ENCODE measurements around the gene TUBB1. TPM values are rescaled to one million over a fixed set of nuclear protein-coding genes. Genes with fewer than 3 reads are reported as not detected.

TUBB1 gene
- total and polyA plus RNA-seq, 2 donors (not counting 1 experiment from before 2014, with no cell fraction given) = 0.22 to 0.43 TPM

GRCh38 chr20:59032023-59032712, 12.9 kb downstream of the TUBB1 start, which contains the start of gene ATP5F1E:
ATP5F1E (minus strand) TSS chr20:59032335; CDS start chr20:59032251, 84 bp downstream.
- Mint-ChIP-seq H3K9me3 (ENCODE audit: insufficient read depth) (no peaks in the 10 kb centered on the region), H3K4me3 (peak within 1 kb of the TSS; percentile 97), H3K27me3 (no peaks in the 10 kb centered on the region), H3K4me1 (peaks cover 45% of the 10 kb centered on the region), H3K27ac (peak within 1 kb of the TSS; percentile 98)
- DNase-seq = peak; percentile 98
- CTCF ChIA-PET = interaction anchor here (0.7 to 3.5 kb wide), 18 partner anchors 11 to 190 kb away, joined by 3 to 32 read pairs (median 6); partner anchors contain the start of gene PRELID3B
- TF ChIP-seq EZH2 (IDR thresholded peaks at IDR 0.05; ENCODE audit: borderline replicate concordance, insufficient read depth, low read depth, low read length, poor library complexity, severe bottlenecking) = no peak
- TF ChIP-seq CTCF (IDR thresholded peaks at IDR 0.05) = no peak
- peaks cover 2 to 68% of the 10 kb centered on the region in 2 experiments for H3K36me3 ChIP-seq (replicated peaks in 1 of 2; ENCODE audit: control extremely low read depth in 1 of 2, control insufficient read depth in 1 of 2, extremely low read depth in 1 of 2, insufficient read depth in 2 of 2, low read length in 1 of 2)
- H4K20me1 ChIP-seq (ENCODE audit: control insufficient read depth, insufficient read depth, low read length, poor library complexity, severe bottlenecking) = peaks cover 43% of the 10 kb centered on the region
- peaks cover 65% of the 10 kb centered on the region for H3K79me2 ChIP-seq (ENCODE audit: control insufficient read depth, insufficient read depth, low read length)
- H2AFZ ChIP-seq (ENCODE audit: insufficient read depth, low read depth, low read length, poor library complexity, severe bottlenecking) = peak within 1 kb of the TSS; percentile 90
- peaks cover 27 to 37% of the 10 kb centered on the region in 2 donors for H3K4me1 ChIP-seq (ENCODE audit: control insufficient read depth in 2 of 2, insufficient read depth in 2 of 2, low read length in 2 of 2)
- no peaks in the 10 kb centered on the region for H3K9me3 ChIP-seq (ENCODE audit: control extremely low read depth in 1 of 3, control insufficient read depth in 2 of 3, insufficient read depth in 1 of 3, low read length in 2 of 3)
- peak; percentile 97 for ATAC-seq (ENCODE audit: low read depth)
- H3K27ac ChIP-seq (ENCODE audit: low read length in 2 of 2) = peak within 1 kb of the TSS; percentile 84 to 91
- WGBS (ENCODE audit: insufficient coverage) = under 1% methylated on average over 86 of the region's 86 CpGs
- H3K27me3 ChIP-seq (replicated peaks in 1 of 4; ENCODE audit: control extremely low read depth in 1 of 4, control insufficient read depth in 3 of 4, insufficient read depth in 4 of 4, low read length in 3 of 4) = no peaks in the 10 kb centered on the region
- intact Hi-C loops (cut with micrococcal nuclease) = loop anchor here (1.0 to 2.0 kb wide), 6 partner anchors 10 to 140 kb away; partner anchors contain the start of genes CTSZ, NELFCD and PRELID3B
- peak within 1 kb of the TSS; percentile 68 to 82 (median 80) for H3K4me3 ChIP-seq (ENCODE audit: control extremely low read depth in 1 of 5, extremely low read depth in 1 of 5, insufficient read depth in 1 of 5, low read depth in 2 of 5, low read length in 4 of 5)
- peak within 1 kb of the TSS; percentile 85 for H3K9ac ChIP-seq (ENCODE audit: low read length)
- POLR2A ChIA-PET = interaction anchor here (0.6 to 2.6 kb wide), 18 partner anchors 9 to 724 kb away, joined by 3 to 30 read pairs (median 6); partner anchors contain the start of gene PRELID3B
- H3K4me2 ChIP-seq (replicated peaks; ENCODE audit: low read depth, low read length, poor library complexity, severe bottlenecking) = peak within 1 kb of the TSS; percentile 88
